GM18519 (cell line): ENCODE data around the gene SLC39A12.
A peak's percentile ranks its signal among the peaks of the same experiment; 100 is the strongest.

Source experiments
- ATAC-seq: cut with Tn5 transposase; IDR thresholded peaks from one replicate; pipeline ENCODE4 v1.9.1; 2021; ENCODE audit warnings: mild to moderate bottlenecking, moderate library complexity; ENCODE audit not compliant: unreplicated experiment, low FRiP score

Gene SLC39A12

GRCh38 chr10:17961551-17962422, 10.1 kb downstream of the SLC39A12 start:
- no peak for ATAC-seq

DNA sequence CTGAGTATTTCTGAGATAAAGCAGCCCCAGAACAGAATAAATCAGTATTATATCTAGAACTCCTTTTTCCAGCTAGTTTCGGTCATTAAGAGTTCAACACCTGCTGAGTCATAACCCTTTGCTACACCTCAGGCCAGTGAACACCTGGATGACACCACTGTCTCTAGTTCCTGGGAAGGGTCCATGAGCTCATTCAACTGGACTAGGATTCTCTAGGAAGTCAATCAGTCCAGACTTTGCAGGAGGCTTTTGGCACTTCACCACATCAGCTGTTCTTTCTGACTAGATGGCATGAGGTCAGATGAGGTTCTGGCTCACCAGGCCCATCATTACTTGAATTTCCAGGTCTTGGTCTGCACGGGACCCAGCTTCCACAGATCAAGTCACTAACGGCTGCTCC, 11.7 kb downstream of the SLC39A12 start:
- no peak for ATAC-seq

DNA sequence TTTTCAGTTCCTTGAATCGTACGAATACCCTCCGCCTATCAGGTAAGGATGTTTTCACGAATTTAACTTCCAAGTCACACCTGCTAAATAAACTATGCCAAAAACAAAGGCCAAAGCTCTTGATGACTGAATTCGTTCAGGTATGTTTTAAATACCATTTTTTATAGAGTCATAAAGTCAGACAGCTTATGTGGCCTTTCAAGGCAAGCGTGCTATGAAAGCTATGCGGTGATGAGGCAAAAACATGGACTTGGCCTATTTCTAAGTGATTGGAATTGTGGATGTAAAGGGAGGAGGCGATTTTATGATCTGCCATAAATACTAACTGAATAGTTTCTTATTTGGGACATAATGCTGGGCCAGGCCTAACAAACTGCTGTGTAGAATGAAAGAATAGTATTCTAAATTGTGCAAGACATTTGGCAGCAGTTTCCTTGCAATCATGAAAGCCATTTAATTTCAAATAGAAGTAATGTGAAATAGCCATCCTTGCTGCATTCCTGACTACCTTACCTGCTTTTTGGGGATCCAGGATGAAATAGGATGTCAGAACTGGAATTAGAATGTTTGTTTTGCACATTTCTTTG, 14.0 kb downstream of the SLC39A12 start:
- ATAC-seq: no peak

DNA sequence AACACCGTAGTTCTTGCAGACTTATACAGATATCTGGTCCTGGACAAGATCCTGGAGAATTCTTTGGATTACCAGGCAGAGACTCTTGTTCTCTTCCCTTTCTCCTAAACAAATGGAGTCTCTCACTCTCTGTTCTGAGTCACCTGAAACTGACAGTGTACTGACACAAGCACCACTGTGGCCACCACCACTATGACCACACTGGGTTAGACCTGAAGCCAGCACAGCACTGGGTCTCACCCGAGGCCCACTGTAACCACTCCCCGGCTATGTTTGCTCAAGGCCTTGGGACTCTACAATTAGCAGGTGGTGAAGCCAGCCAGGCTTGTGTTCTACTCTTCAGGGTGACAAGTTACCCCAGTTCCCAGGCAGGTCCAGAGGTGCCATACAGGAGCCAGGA, 22.8 kb downstream of the SLC39A12 start:
- ATAC-seq: no peak

- ATAC-seq: no peak
Observed at GRCh38 chr10:17980846-17981565, 29.3 kb downstream of the SLC39A12 start.

GRCh38 chr10:17981766-17982380, 30.2 kb downstream of the SLC39A12 start:
- no peak for ATAC-seq

GRCh38 chr10:17984056-17984455, 32.3 kb downstream of the SLC39A12 start:
- ATAC-seq: peak; percentile 98

GRCh38 chr10:17984563-17984962, 32.8 kb downstream of the SLC39A12 start:
- no peak for ATAC-seq

DNA sequence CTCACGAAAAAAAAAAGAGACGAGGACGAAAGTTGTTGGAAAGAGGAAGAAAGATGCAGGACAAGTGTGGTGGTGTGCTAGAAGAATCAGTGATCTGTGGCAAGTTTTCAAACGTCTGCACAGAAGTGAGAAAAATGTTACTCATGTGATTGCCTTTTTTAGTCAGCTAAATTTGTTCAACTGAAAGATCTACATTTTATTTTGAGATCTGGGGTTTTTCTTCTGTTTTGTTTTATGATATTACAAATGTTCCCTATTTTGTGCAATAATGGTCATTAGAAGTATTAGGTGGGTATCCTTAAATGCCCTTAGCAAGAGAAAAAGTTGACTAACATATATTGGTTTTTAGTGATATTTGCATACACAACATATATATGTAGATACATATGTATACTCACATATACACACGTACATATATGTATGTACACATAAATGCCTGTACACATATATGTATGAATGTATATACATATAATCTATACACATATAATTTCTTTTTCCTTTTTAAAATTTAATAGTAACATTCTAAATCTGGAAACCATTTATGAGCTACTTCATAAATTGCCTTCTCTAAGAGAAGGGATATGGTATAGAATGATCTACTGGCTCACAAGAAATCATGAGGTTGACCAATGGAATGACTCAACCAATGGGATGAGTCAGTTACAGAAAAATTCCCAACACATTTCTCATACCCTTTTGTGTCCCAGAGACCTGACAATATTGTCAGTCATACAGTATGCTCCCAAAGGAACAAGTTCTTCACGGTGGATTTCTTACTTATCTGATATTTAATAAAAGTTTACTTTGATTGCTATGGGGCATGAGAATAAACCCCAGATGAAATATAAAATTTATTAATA, 38.4 kb downstream of the SLC39A12 start:
- ATAC-seq: peak; percentile 90

GRCh38 chr10:17992266-17992665, 40.5 kb downstream of the SLC39A12 start:
- ATAC-seq: no peak

DNA sequence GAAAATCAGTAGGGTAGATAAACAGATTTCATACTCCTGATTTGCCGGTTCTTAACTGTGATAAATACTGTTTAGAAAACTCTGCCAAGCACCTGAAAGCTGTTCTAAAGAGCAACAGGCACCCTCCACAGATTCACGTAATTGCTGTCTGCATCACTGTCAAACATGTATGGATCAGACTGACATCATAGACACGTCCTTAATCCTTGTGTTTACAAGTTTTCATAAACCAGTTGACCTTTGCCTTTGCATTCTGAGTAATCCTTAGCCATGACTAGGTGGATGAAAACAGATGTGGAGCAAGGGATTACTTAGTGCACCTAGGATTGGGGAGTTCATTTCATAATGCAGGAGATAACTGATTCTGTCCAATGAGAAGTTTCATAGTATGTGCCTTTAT, 41.6 kb downstream of the SLC39A12 start:
- no peak for ATAC-seq

- ATAC-seq: no peak
Observed at GRCh38 chr10:18000601-18001000, 48.9 kb downstream of the SLC39A12 start.

DNA sequence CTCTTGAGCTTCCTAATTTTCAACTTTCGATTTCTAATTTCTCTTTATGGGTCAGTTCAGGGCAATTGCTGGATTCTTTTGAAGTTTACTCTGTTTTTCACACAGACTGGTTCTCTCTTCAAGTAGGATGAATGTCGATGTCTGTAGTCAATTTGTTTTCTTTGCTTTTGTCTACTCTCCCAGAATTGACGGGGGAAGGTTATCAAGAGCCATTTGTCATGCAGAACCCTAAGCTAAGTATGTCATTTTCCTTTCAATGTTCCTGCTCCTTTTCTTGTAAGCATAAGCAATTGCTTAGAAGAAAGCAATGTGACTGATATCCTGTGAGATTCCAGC, 53.7 kb downstream of the SLC39A12 start:
- ATAC-seq: no peak

DNA sequence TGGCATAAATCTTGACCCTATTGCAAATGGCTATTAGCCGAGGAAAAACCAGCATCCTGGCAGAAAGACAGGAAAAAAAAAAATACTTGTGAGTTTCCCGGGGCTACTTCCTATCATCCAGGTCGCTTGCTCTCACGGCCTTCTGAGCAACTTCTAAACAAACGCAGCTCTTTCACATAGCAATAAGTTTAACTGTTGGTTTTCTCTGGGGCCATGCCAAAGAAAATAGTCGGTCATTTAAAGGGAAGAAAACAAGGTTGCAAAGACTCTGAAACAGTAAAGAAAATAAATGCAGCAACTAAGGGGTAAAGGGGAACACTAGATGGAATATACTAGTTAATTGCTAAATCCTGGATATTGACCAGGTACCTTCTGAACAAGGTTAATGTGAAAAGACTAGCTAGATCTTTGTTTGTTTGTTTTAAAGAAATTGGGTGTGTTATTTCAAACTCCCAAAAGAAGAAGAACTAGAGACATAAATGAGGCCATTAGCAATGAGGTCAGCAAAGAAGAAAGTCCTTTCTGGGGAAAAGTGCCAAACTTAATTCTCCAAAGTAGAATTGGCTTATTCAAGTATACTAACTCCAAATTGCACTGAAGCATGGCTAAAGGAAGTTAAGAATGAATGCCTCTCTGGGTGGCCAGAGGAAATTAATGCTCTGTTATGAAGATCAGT, 54.2 kb downstream of the SLC39A12 start:
- no peak for ATAC-seq

DNA sequence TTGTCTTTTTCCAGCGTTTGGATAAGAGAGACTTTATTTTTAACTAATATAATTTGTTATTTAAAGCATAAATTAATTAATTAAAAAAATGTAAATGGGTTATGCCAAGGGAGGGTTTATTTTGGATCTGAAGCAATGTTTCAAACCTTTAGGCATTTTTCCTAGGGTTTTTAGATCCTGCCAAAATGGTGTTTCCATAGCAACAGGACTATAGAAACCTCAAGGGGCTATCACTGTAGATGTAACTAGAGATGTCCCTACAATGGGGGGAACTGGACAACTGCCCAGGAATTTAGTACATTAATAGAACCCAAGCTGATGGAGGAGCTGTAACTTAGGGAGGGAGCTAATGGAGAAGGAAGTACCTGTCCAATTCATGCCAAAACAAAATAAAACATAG, 57.3 kb downstream of the SLC39A12 start:
- ATAC-seq: no peak

- no peak for ATAC-seq
Observed at GRCh38 chr10:18010050-18010449, 58.3 kb downstream of the SLC39A12 start.

GRCh38 chr10:18020523-18020922, 68.8 kb downstream of the SLC39A12 start:
- ATAC-seq: no peak

GRCh38 chr10:18021725-18022480, 70.2 kb downstream of the SLC39A12 start:
- ATAC-seq: no peak
